ENCODE measurements around the gene GRID2.

- no peak for TF ChIP-seq CTCF (conservative IDR thresholded peaks at IDR 0.05)
- no peak for TF ChIP-seq ZFX (IDR thresholded peaks at IDR 0.05)
These were observed 1506.0 kb downstream of the GRID2 start for GRCh38 chr4:93809773-93810172.
